ENCODE results near the gene PTCD2.

DNA sequence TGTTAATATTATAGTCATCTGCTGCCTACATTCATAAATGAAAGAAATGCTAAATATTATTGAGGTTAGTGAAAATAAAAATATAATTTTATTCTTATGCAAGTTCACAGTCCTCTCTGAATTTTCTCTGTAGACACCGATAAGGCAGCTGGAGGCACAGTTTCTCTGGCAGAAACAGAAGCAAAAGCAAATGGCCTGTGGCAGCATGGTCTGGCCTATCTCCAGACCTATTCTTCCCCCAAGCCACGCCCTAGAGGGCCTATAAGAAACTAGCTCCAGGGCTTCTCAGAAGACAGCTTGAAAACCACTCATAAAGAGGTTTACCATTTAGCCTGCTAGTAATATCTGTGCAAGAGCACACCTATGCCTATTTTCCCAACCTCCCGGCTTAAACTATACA, 28.6 kb upstream of the PTCD2 start:
- TF ChIP-seq ZNF274 (IDR thresholded peaks at IDR 0.05; ENCODE audit: low read depth, low read length) (no peak), YY1 (IDR thresholded peaks at IDR 0.05; ENCODE audit: insufficient read depth, insufficient read length) (no peak), SUZ12 (IDR thresholded peaks at IDR 0.05; ENCODE audit: extremely low read depth, insufficient read depth, insufficient read length) (no peak)

Data from NT2/D1 (cell line).